HepG2 (cell line): Measurements from ENCODE around the gene RPL32. TPM values are rescaled to one million over a fixed set of nuclear protein-coding genes. Genes with fewer than 3 reads are reported as not detected.

Source experiments
- ATAC-seq: fragments of 200-7000 bp; cut with Tn5 transposase; 3 replicates; pipeline ENCODE4 v1.9.1; 2020; ENCODE audit warnings: mild to moderate bottlenecking, moderate library complexity
- BruUV-seq: library from RNA; stranded (reverse); fragments of 400-500 nt; replicated peaks from 2 replicates; lab custom pipeline; 2021; lab: Mats Ljungman, UMichigan
- CTCF ChIA-PET: fragments of 300-600 bp; formaldehyde crosslinking; extraction: SDS; loops from one replicate; lab custom pipeline; 2021; ENCODE audit warnings: low total read pairs, inconsistent platforms, low intra/inter-chr PET ratio; lab: Yijun Ruan, JAX
- POLR2A ChIA-PET: fragments of 350-600 bp; sonication (Branson Sonifier 250); formaldehyde crosslinking; loops from one replicate; lab custom pipeline; 2020; ENCODE audit warnings: antibody characterized with exemption, inconsistent platforms; lab: Yijun Ruan, JAX
- DNase-seq: peaks from one replicate; pipeline ENCODE4 v3.0.0-alpha.2; 2015; ENCODE audit warnings: low spot score
- FAIRE-seq: peaks from 3 replicates; lab custom pipeline; 2011; peaks lifted over from hg19 to GRCh38; lab: Jason Lieb, UNC
- H2AFZ ChIP-seq: one replicate; pipeline ENCODE4 v1.6.1; 2011; ENCODE audit warnings: low read length, inconsistent platforms
- H3K27ac ChIP-seq: fragments of 300-600 bp; 3 replicates; pipeline ENCODE4 v1.8.0; 2011; ENCODE audit warnings: mixed run types, mild to moderate bottlenecking, mixed read lengths, low read length, inconsistent platforms; ENCODE audit not compliant: insufficient read depth; ENCODE audit errors: extremely low read length
- H3K27me3 ChIP-seq, 2 experiments: fragments of 200-600 bp in 1 of 2; 2 replicates in 1 of 2; 3 replicates in 1 of 2; pipeline versions ENCODE4 v1.6.0 to v1.8.0; 2011; ENCODE audit warnings: low read length in 2 of 2, mild to moderate bottlenecking in 2 of 2, moderate library complexity in 2 of 2, inconsistent platforms in 1 of 2; ENCODE audit not compliant: insufficient read depth in 2 of 2, control insufficient read depth in 1 of 2
- H3K36me3 ChIP-seq, 2 experiments: fragments of 200-600 bp in 1 of 2; replicated peaks in 1 of 2; 2 replicates in 1 of 2; 3 replicates in 1 of 2; pipeline versions ENCODE4 v1.5.1 to v1.8.0; 2011; ENCODE audit warnings: low read length in 2 of 2, inconsistent platforms in 1 of 2; ENCODE audit not compliant: insufficient read depth in 2 of 2, control insufficient read depth in 1 of 2
- H3K4me1 ChIP-seq: 2 replicates; pipeline ENCODE4 v1.5.1; 2012; ENCODE audit warnings: low read length, inconsistent platforms; ENCODE audit not compliant: insufficient read depth
- H3K4me2 ChIP-seq: 2 replicates; pipeline ENCODE4 v1.6.0; 2011; ENCODE audit warnings: low read depth, low read length, inconsistent platforms
- H3K4me3 ChIP-seq, 3 experiments: fragments of 200-600 bp in 1 of 3; sonication (generic), shearing (Covaris generic) in 1 of 3; replicated peaks in 1 of 3; 2 replicates each; pipeline ENCODE4 v1.5.1; 2011 to 2016; ENCODE audit warnings: low read length in 3 of 3, inconsistent platforms in 2 of 3, low read depth in 2 of 3, mild to moderate bottlenecking in 2 of 3, control low read depth in 1 of 3, mixed read lengths in 1 of 3; ENCODE audit not compliant: insufficient read depth in 1 of 3
- H3K79me2 ChIP-seq: one replicate; pipeline ENCODE4 v1.6.1; 2011; ENCODE audit warnings: low read length, inconsistent platforms; ENCODE audit not compliant: insufficient read depth
- H3K9ac ChIP-seq: 2 replicates; pipeline ENCODE4 v1.6.0; 2011; ENCODE audit warnings: mild to moderate bottlenecking, low read depth, low read length, inconsistent platforms; ENCODE audit not compliant: insufficient read depth
- H3K9me3 ChIP-seq: 2 replicates; pipeline ENCODE4 v1.5.1; 2012; ENCODE audit warnings: mild to moderate bottlenecking, low read length
- H4K20me1 ChIP-seq: 2 replicates; pipeline ENCODE4 v1.6.0; 2011; ENCODE audit warnings: inconsistent platforms, mild to moderate bottlenecking, low read length, moderate library complexity; ENCODE audit not compliant: insufficient read depth
- CEBPB ChIP-seq: IDR thresholded peaks from 2 replicates; pipeline ENCODE4 v1.6.1; 2011; ENCODE audit warnings: low read depth, low read length, improper control_type of control experiment, borderline replicate concordance
- DBP ChIP-seq: sonication (generic); formaldehyde crosslinking; IDR thresholded peaks from 2 replicates; pipeline ENCODE4 v1.4.0; 2020; ENCODE audit warnings: missing genetic modification reagents; ENCODE audit errors: not compliant biosample characterization
- HMGXB3 ChIP-seq: sonication (generic); formaldehyde crosslinking; IDR thresholded peaks from 2 replicates; pipeline ENCODE4 v1.4.0; 2020; ENCODE audit warnings: missing genetic modification reagents, borderline replicate concordance
- LBX2 ChIP-seq: sonication (generic); formaldehyde crosslinking; IDR thresholded peaks from 2 replicates; pipeline ENCODE4 v1.5.0; 2020; ENCODE audit warnings: missing genetic modification reagents, mild to moderate bottlenecking, borderline replicate concordance
- NR0B2 ChIP-seq: sonication (generic); formaldehyde crosslinking; IDR thresholded peaks from 2 replicates; pipeline ENCODE4 v1.4.0; 2020; ENCODE audit warnings: mild to moderate bottlenecking, missing genetic modification reagents
- RXRB ChIP-seq: IDR thresholded peaks from 2 replicates; pipeline ENCODE4 v1.6.1; 2016; ENCODE audit warnings: borderline replicate concordance, missing genetic modification reagents, missing compliant biosample characterization
- SAFB2 ChIP-seq: sonication (generic); formaldehyde crosslinking; IDR thresholded peaks from 2 replicates; pipeline ENCODE4 v1.5.1; 2020; ENCODE audit warnings: missing genetic modification reagents, low read depth, mild to moderate bottlenecking, borderline replicate concordance
- SALL1 ChIP-seq: sonication (generic); formaldehyde crosslinking; IDR thresholded peaks from 2 replicates; pipeline ENCODE4 v1.8.0; 2022; ENCODE audit warnings: mild to moderate bottlenecking, missing genetic modification reagents
- TAF1 ChIP-seq: sonication (generic); formaldehyde crosslinking; IDR thresholded peaks from 2 replicates; pipeline ENCODE4 v1.4.0; 2020; ENCODE audit warnings: missing genetic modification reagents
- TBL1XR1 ChIP-seq: fragments of 150-350 bp; IDR thresholded peaks from 2 replicates; pipeline ENCODE4 v1.6.1; 2014; ENCODE audit warnings: borderline replicate concordance, low read length; ENCODE audit not compliant: partially characterized antibody
- TCF7 ChIP-seq: sonication (generic); IDR thresholded peaks from 2 replicates; pipeline ENCODE4 v1.6.1; 2016; ENCODE audit warnings: antibody characterized with exemption, low read depth
- TOE1 ChIP-seq: sonication (generic); formaldehyde crosslinking; IDR thresholded peaks from 2 replicates; pipeline ENCODE4 v1.4.0; 2020; ENCODE audit warnings: mild to moderate bottlenecking, missing genetic modification reagents
- ZFAT ChIP-seq: sonication (generic); formaldehyde crosslinking; conservative IDR thresholded peaks from 2 replicates; pipeline ENCODE4 v1.8.1; 2023; ENCODE audit warnings: missing genetic modification reagents, inconsistent platforms
- ZNF160 ChIP-seq: sonication (generic); formaldehyde crosslinking; IDR thresholded peaks from 2 replicates; pipeline ENCODE4 v1.8.0; 2022; ENCODE audit warnings: mild to moderate bottlenecking, inconsistent platforms, missing genetic modification reagents
- ZNF446 ChIP-seq: sonication (generic); formaldehyde crosslinking; IDR thresholded peaks from 2 replicates; pipeline ENCODE4 v1.5.0; 2020; ENCODE audit warnings: mild to moderate bottlenecking, missing genetic modification reagents
- ZNF691 ChIP-seq: sonication (generic); formaldehyde crosslinking; IDR thresholded peaks from 2 replicates; pipeline ENCODE4 v1.4.0; 2020; ENCODE audit warnings: missing genetic modification reagents, low read depth, mild to moderate bottlenecking, borderline replicate concordance
- ZSCAN12 ChIP-seq: sonication (generic); formaldehyde crosslinking; IDR thresholded peaks from 2 replicates; pipeline ENCODE4 v1.9.0; 2021; ENCODE audit warnings: mild to moderate bottlenecking, missing genetic modification reagents
- WGBS: methylation state at CpG from one replicate; pipeline ENCODE4 v1.1.6; 2017; ENCODE audit warnings: low lambda C conversion rate; 5-methylcytosine and 5-hydroxymethylcytosine counted together
- in situ Hi-C: cut with HindIII; loops from 2 replicates; pipeline ENCODE4 v1.10.0; 2017; ENCODE audit warnings: low pct_unique_long_range_greater_than_20kb; ENCODE audit not compliant: extremely low pct_ligation_motif_present
- intact Hi-C: fragments of 100-400 bp; cut with micrococcal nuclease; formaldehyde crosslinking; loops from one replicate; pipeline ENCODE4 v1.10.0; 2022; ENCODE audit not compliant: unreplicated experiment
- polyA plus RNA-seq, 8 experiments: library from polyadenylated mRNA; depleted of rRNA in 3 of 8; stranded (reverse) in 7 of 8; unstranded in 1 of 8; fragments of >200 nt; fragmentation: Illumina TruSeq in 4 of 8; extraction: Trizol in 4 of 8; gene quantifications; 2 replicates each; pipeline versions ENCODE4 v1.2.1 to v1.2.3, GENCODE V29; 2011 to 2016; ENCODE audit warnings: low read depth in 4 of 8, missing spikeins in 1 of 8, mixed read lengths in 1 of 8; ENCODE audit not compliant: insufficient read depth in 1 of 8
- total RNA-seq, 5 experiments: library from RNA; depleted of rRNA; stranded (reverse); fragments of >200 nt; fragmentation: Illumina TruSeq; extraction: Trizol; gene quantifications; 2 replicates each; pipeline ENCODE4 v1.2.3, GENCODE V29; 2016; ENCODE audit warnings: low read depth in 1 of 5

The RPL32 gene
- total and polyA plus RNA-seq, 2 of the 13 experiments (the other 11 are each of a cell fraction or from before 2014, with no cell fraction given) = 1,781 to 2,401 TPM

GRCh38 chr3:12815078-12815477 is 26.3 kb downstream of the RPL32 start:
- no peak for TF ChIP-seq SALL1
- no peak for TF ChIP-seq TBL1XR1
- no peak for TF ChIP-seq ZNF691 (CRISPR knock-in tag)
- TF ChIP-seq ZFAT (CRISPR knock-in tag) = no peak
- TF ChIP-seq ZNF446 (CRISPR knock-in tag) = no peak
- TF ChIP-seq ZNF160 = no peak
- TF ChIP-seq TOE1 (CRISPR knock-in tag) = no peak
- TF ChIP-seq ZSCAN12 (CRISPR knock-in tag) = no peak
- no peak for TF ChIP-seq TCF7
- TF ChIP-seq TAF1 (CRISPR knock-in tag) = no peak
- TF ChIP-seq CEBPB = no peak
- TF ChIP-seq HMGXB3 = no peak
- no peak for TF ChIP-seq RXRB (CRISPR knock-in tag)
- no peak for TF ChIP-seq LBX2 (CRISPR knock-in tag)
- TF ChIP-seq NR0B2 (CRISPR knock-in tag) = no peak
- TF ChIP-seq SAFB2 (CRISPR knock-in tag) = no peak
- no peak for TF ChIP-seq DBP (CRISPR knock-in tag)
- TF ChIP-seq, all 625 proteins: peak for 0
- no peak overlapping the region for H3K9ac ChIP-seq
- no peak overlapping the region for H3K4me3 ChIP-seq
- no peak overlapping the region for H3K27ac ChIP-seq
- H3K79me2 ChIP-seq = no peaks in the 10 kb centered on the region
- 0 out of 2 replicates have a peak, but pooled peaks cover 5% of the 10 kb centered on the region for H3K4me1 ChIP-seq
- DNase-seq (no peak), FAIRE-seq (no peak), ATAC-seq (no peak)
- H3K27me3 ChIP-seq = peaks cover 16 to 62% of the 10 kb centered on the region in 2 experiments
- H3K36me3 ChIP-seq = no peaks in the 10 kb centered on the region
- ChIA-PET POLR2A (no interaction called here), CTCF (no interaction called here)
- H2AFZ ChIP-seq = no peak overlapping the region
- 49% methylated on average over 5 of the region's 24 CpGs for WGBS
- H3K4me2 ChIP-seq = no peak overlapping the region
- BruUV-seq = no TSS peak
- intact Hi-C loops = no loop called here
- H3K9me3 ChIP-seq = no peaks in the 10 kb centered on the region
- no peaks in the 10 kb centered on the region for H4K20me1 ChIP-seq
- in situ Hi-C loops = no loop called here
